ENCODE data around the gene KIAA0586. TPM values are rescaled to one million over a fixed set of nuclear protein-coding genes. Genes with fewer than 3 reads are reported as not detected.
"Not testable (repeated sequence)": the region's sequence is repeated elsewhere in the genome, so short reads cannot be mapped to it uniquely, and the experiment has no call there.

The KIAA0586 gene
- total RNA-seq, 1 experiment from 2014 or later = 26.2 TPM

GRCh38 chr14:58584383-58584782 is 156.9 kb downstream of the KIAA0586 start:
- H3K4me1 Mint-ChIP-seq (ENCODE audit: insufficient read depth, unreplicated experiment) = no peaks in the 10 kb centered on the region
- BruUV-seq (replicated peaks) = no TSS peak
- no peak overlapping the region for H3K27ac Mint-ChIP-seq (ENCODE audit: low read depth, unreplicated experiment)
- no peak overlapping the region for H3K4me3 Mint-ChIP-seq (ENCODE audit: unreplicated experiment)
- ChIA-PET CTCF (no interaction called here), POLR2A (interaction anchor here (0.8 kb wide), 1 partner anchor 455 kb away, joined by 3 read pairs; no protein-coding TSS in a partner anchor)
- peaks cover 11% of the 10 kb centered on the region for H3K9me3 Mint-ChIP-seq (ENCODE audit: unreplicated experiment)
- no peak for DNase-seq (ENCODE audit: unreplicated experiment)
- peaks cover 7% of the 10 kb centered on the region for H3K36me3 Mint-ChIP-seq (ENCODE audit: insufficient read depth, unreplicated experiment)
- intact Hi-C loops (cut with micrococcal nuclease) = no loop called here
- H3K27me3 Mint-ChIP-seq (ENCODE audit: insufficient read depth, unreplicated experiment) = peaks cover 50% of the 10 kb centered on the region
- no peak for TF ChIP-seq CTCF (IDR thresholded peaks at IDR 0.05; ENCODE audit: unreplicated experiment)

DNA sequence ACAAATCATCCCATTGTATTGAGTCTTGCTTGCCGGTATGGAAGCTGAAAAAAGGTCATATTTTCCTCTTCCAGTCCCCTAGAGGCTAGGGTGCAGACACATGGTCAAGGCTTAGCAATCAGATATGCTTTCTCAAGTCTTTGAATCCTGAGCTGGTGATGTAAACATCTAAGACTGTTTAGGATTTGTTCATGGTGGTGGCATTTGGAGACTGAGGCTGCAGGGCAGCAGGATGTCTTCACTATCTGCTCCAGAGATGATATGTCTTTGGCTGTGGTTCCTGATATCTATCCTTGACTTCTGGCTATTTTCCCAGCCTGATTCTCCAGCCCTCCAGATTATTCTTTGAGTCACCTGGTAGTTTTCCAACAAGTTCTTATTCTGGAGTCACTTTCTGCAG is 159.8 kb downstream of the KIAA0586 start:
- Mint-ChIP-seq H3K4me3 (ENCODE audit: unreplicated experiment) (no peak overlapping the region), H3K27ac (ENCODE audit: low read depth, unreplicated experiment) (no peak overlapping the region), H3K27me3 (ENCODE audit: insufficient read depth, unreplicated experiment) (peaks cover 71% of the 10 kb centered on the region), H3K9me3 (ENCODE audit: unreplicated experiment) (peaks cover 11% of the 10 kb centered on the region), H3K36me3 (ENCODE audit: insufficient read depth, unreplicated experiment) (no peaks in the 10 kb centered on the region), H3K4me1 (ENCODE audit: insufficient read depth, unreplicated experiment) (no peaks in the 10 kb centered on the region)
- BruUV-seq (replicated peaks) = no TSS peak
- intact Hi-C loops (cut with micrococcal nuclease) = no loop called here
- CTCF ChIA-PET = no interaction called here
- no peak for TF ChIP-seq CTCF (IDR thresholded peaks at IDR 0.05; ENCODE audit: unreplicated experiment)
- POLR2A ChIA-PET = no interaction called here
- DNase-seq (ENCODE audit: unreplicated experiment) = no peak

GRCh38 chr14:58588321-58588720 is 160.8 kb downstream of the KIAA0586 start:
- H3K9me3 Mint-ChIP-seq (ENCODE audit: unreplicated experiment); DNase-seq (ENCODE audit: unreplicated experiment); H3K36me3 Mint-ChIP-seq (ENCODE audit: insufficient read depth, unreplicated experiment); BruUV-seq (replicated peaks); intact Hi-C loops (cut with micrococcal nuclease); CTCF ChIA-PET; H3K4me3 Mint-ChIP-seq (ENCODE audit: unreplicated experiment); H3K27ac Mint-ChIP-seq (ENCODE audit: low read depth, unreplicated experiment); POLR2A ChIA-PET; H3K4me1 Mint-ChIP-seq (ENCODE audit: insufficient read depth, unreplicated experiment): not testable (repeated sequence)
- H3K27me3 Mint-ChIP-seq (ENCODE audit: insufficient read depth, unreplicated experiment) = peaks cover 61% of the 10 kb centered on the region

GRCh38 chr14:58593977-58594376 is 166.5 kb downstream of the KIAA0586 start:
- no peak for DNase-seq (ENCODE audit: unreplicated experiment)
- BruUV-seq (replicated peaks) = no TSS peak
- CTCF ChIA-PET = no interaction called here

More at GRCh38 chr14:58593977-58594376, 166.5 kb downstream of the KIAA0586 start:
- intact Hi-C loops (cut with micrococcal nuclease) = no loop called here
- peaks cover 34% of the 10 kb centered on the region for H3K27me3 Mint-ChIP-seq (ENCODE audit: insufficient read depth, unreplicated experiment)
- H3K27ac Mint-ChIP-seq (ENCODE audit: low read depth, unreplicated experiment) = no peak overlapping the region
- POLR2A ChIA-PET = no interaction called here
- TF ChIP-seq CTCF (IDR thresholded peaks at IDR 0.05; ENCODE audit: unreplicated experiment) = no peak
- H3K36me3 Mint-ChIP-seq (ENCODE audit: insufficient read depth, unreplicated experiment) = no peaks in the 10 kb centered on the region
- no peak overlapping the region for H3K4me3 Mint-ChIP-seq (ENCODE audit: unreplicated experiment)
- no peaks in the 10 kb centered on the region for H3K4me1 Mint-ChIP-seq (ENCODE audit: insufficient read depth, unreplicated experiment)
- H3K9me3 Mint-ChIP-seq (ENCODE audit: unreplicated experiment) = no peaks in the 10 kb centered on the region

All from MCF 10A (cell line).